PC-3 (cell line): ENCODE results near the gene KRT1.

ENCODE experiments used
- CTCF ChIP-seq: fragments of 300-600 bp; sonication (generic); conservative IDR thresholded peaks from 2 replicates; pipeline ENCODE4 v1.5.1; 2017; ENCODE audit warnings: antibody characterized with exemption, low read depth, mild to moderate bottlenecking, low read length
- EZH2phosphoT487 ChIP-seq: fragments of 300-600 bp; sonication (generic); IDR thresholded peaks from 2 replicates; pipeline ENCODE4 v1.6.1; 2018; ENCODE audit warnings: mild to moderate bottlenecking, antibody characterized with exemption, low read length, borderline replicate concordance

- TF ChIP-seq CTCF (no peak), EZH2phosphoT487 (no peak)
Observed at GRCh38 chr12:52649066-52649465, 31.1 kb downstream of the KRT1 start.
